Spleen (tissue), 7 donors: Measurements from ENCODE around the gene ART1.

Experiments
- CTCF ChIP-seq, 11 experiments: fragments of 200-600 bp in 7 of 11; fragments of 450-650 bp in 4 of 11; sonication (generic) in 4 of 11; IDR thresholded peaks in 8 of 11; conservative IDR thresholded peaks in 3 of 11; 1 replicate in 7 of 11; 2 replicates in 4 of 11; pipeline versions ENCODE4 v1.4.0 to v1.8.0; 2016 to 2021; ENCODE audit warnings: antibody characterized with exemption in 11 of 11, inconsistent platforms in 4 of 11, mild to moderate bottlenecking in 1 of 11
- POLR2A ChIP-seq, 3 donors: fragments of 450-650 bp; IDR thresholded peaks; one replicate each; pipeline ENCODE4 v1.5.1; 2017; ENCODE audit warnings: antibody characterized with exemption in 3 of 3, mild to moderate bottlenecking in 1 of 3
- POLR2AphosphoS5 ChIP-seq, 3 donors: sonication (generic); formaldehyde crosslinking; IDR thresholded peaks; one replicate each; pipeline ENCODE4 v1.5.1; 2017; ENCODE audit warnings: antibody characterized with exemption in 3 of 3
- donor health status: DM: no; HTN: no; CAD: no; lungs with moderate emphysema.
- donor health status: DM: no; HTN: no; CAD: no.
- donor health status: DM: no; HTN: no; CAD: no.

GRCh38 chr11:3614742-3615171 is 30.2 kb upstream of the ART1 start:
- no peak for TF ChIP-seq CTCF (IDR thresholded peaks at IDR 0.05 in 8 of 11, conservative IDR thresholded peaks at IDR 0.05 in 3 of 11)
- no peak for TF ChIP-seq POLR2AphosphoS5 (IDR thresholded peaks at IDR 0.05)
- no peak for TF ChIP-seq POLR2A (IDR thresholded peaks at IDR 0.05)
